ENCODE measurements around the gene SLC16A3. TPM values are rescaled to one million over a fixed set of nuclear protein-coding genes. Genes with fewer than 3 reads are reported as not detected.

SLC16A3 gene
- 347 and 438 TPM in 2 replicates for total RNA-seq

GRCh38 chr17:82228842-82229697 is at the start of gene SLC16A3:
SLC16A3 (plus strand) TSS chr17:82229042; CDS start chr17:82236009, 6,967 bp downstream.

GRCh38 chr17:82212331-82213250 is 16.3 kb upstream of the SLC16A3 start, which contains the start of gene CCDC57:
CCDC57 (minus strand) TSS chr17:82212842; CDS start chr17:82201944, 10,898 bp downstream.

GRCh38 chr17:82273327-82274133 is 44.7 kb downstream of the SLC16A3 start, which contains the start of gene CSNK1D:
CSNK1D (minus strand) TSS chr17:82273700; CDS start chr17:82273381, 319 bp downstream.

Other genes starting within 250 kb of the SLC16A3 start
- 22.5 and 48.7 TPM in 2 replicates for gene CENPX, start 206.2 kb upstream of the SLC16A3 start, total RNA-seq
- 14.9 and 30.1 TPM in 2 replicates for gene LRRC45, start 205.7 kb upstream of the SLC16A3 start, total RNA-seq
- 7.9 and 9.2 TPM in 2 replicates for gene RAC3, start 197.4 kb upstream of the SLC16A3 start, total RNA-seq
- 32.2 and 43.5 TPM in 2 replicates for gene DCXR, start 191.3 kb upstream of the SLC16A3 start, total RNA-seq
- 44.1 and 76.8 TPM in 2 replicates for gene RFNG, start 177.2 kb upstream of the SLC16A3 start, total RNA-seq
- 110 and 187 TPM in 2 replicates for gene GPS1, start 177.1 kb upstream of the SLC16A3 start, total RNA-seq
- gene DUS1L, start 163.2 kb upstream of the SLC16A3 start, total RNA-seq: 74.6 and 105 TPM in 2 replicates
- gene FASN, start 130.8 kb upstream of the SLC16A3 start, total RNA-seq: 165 and 359 TPM in 2 replicates
- 24.5 and 28.9 TPM in 2 replicates for gene CCDC57, start 16.2 kb upstream of the SLC16A3 start, total RNA-seq
- 58.4 and 58.6 TPM in 2 replicates for gene CSNK1D, start 44.7 kb downstream of the SLC16A3 start, total RNA-seq
- 0.66 TPM in 1 of 2 replicates, not detected in the other for gene CD7, start 88.6 kb downstream of the SLC16A3 start, total RNA-seq
- 15.2 and 36.3 TPM in 2 replicates for gene SECTM1, start 104.7 kb downstream of the SLC16A3 start, total RNA-seq
- gene TEX19, start 130.2 kb downstream of the SLC16A3 start, total RNA-seq: not detected in 2 replicates
- not detected in 2 replicates for gene UTS2R, start 142.7 kb downstream of the SLC16A3 start, total RNA-seq
- gene HEXD, start 189.3 kb downstream of the SLC16A3 start, total RNA-seq: 6.0 and 12.0 TPM in 2 replicates
- 32.8 and 38.9 TPM in 2 replicates for gene OGFOD3, start 189.5 kb downstream of the SLC16A3 start, total RNA-seq
- 60.4 and 66.7 TPM in 2 replicates for gene CYBC1, start 221.7 kb downstream of the SLC16A3 start, total RNA-seq
- gene NARF, start 229.7 kb downstream of the SLC16A3 start, total RNA-seq: 37.2 and 45.1 TPM in 2 replicates

All from placental pericyte (primary cell).